H9 (cell line): ENCODE measurements around the gene NCOR1. TPM values are rescaled to one million over a fixed set of nuclear protein-coding genes. Genes with fewer than 3 reads are reported as not detected.
"Not testable (repeated sequence)": the region's sequence is repeated elsewhere in the genome, so short reads cannot be mapped to it uniquely, and the experiment has no call there.

ENCODE experiments used
- DNase-seq: peaks from one replicate; pipeline ENCODE4 v3.0.0-alpha.2; 2017
- H2AFZ ChIP-seq: one replicate; pipeline ENCODE4 v1.6.1; 2013; ENCODE audit warnings: mild to moderate bottlenecking, low read length, control low read depth, moderate library complexity
- H2AK5ac ChIP-seq: 2 replicates; pipeline ENCODE4 v1.6.1; 2013; ENCODE audit warnings: low read length, control low read depth, mixed read lengths; ENCODE audit not compliant: insufficient read length
- H2BK120ac ChIP-seq: one replicate; pipeline ENCODE4 v1.6.1; 2013; ENCODE audit warnings: low read depth, mild to moderate bottlenecking, low read length, control low read depth, inconsistent platforms; ENCODE audit not compliant: poor library complexity, severe bottlenecking
- H2BK12ac ChIP-seq: 2 replicates; pipeline ENCODE4 v1.6.1; 2013; ENCODE audit warnings: low read length, control low read depth, mixed read lengths, low read depth; ENCODE audit not compliant: insufficient read length
- H2BK15ac ChIP-seq: 2 replicates; pipeline ENCODE4 v1.6.1; 2013; ENCODE audit warnings: low read depth, low read length, control low read depth
- H2BK20ac ChIP-seq: one replicate; pipeline ENCODE4 v1.6.1; 2013; ENCODE audit warnings: low read depth, mild to moderate bottlenecking, low read length, control low read depth, inconsistent platforms; ENCODE audit not compliant: poor library complexity, severe bottlenecking
- H2BK5ac ChIP-seq: 2 replicates; pipeline ENCODE4 v1.6.1; 2013; ENCODE audit warnings: low read length, control low read depth, mixed read lengths; ENCODE audit not compliant: insufficient read length
- H3K14ac ChIP-seq: 2 replicates; pipeline ENCODE4 v1.6.1; 2013; ENCODE audit warnings: low read length, control low read depth; ENCODE audit not compliant: insufficient read depth
- H3K18ac ChIP-seq: 2 replicates; pipeline ENCODE4 v1.6.1; 2013; ENCODE audit warnings: low read depth, mild to moderate bottlenecking, mixed read lengths, low read length, control low read depth; ENCODE audit not compliant: insufficient read length
- H3K23ac ChIP-seq: 2 replicates; pipeline ENCODE4 v1.6.1; 2013; ENCODE audit warnings: low read length, control low read depth, mixed read lengths, low read depth; ENCODE audit not compliant: insufficient read length
- H3K23me2 ChIP-seq: 2 replicates; pipeline ENCODE4 v1.6.1; 2013; ENCODE audit warnings: low read depth, mild to moderate bottlenecking, mixed read lengths, low read length, control low read depth; ENCODE audit not compliant: insufficient read length, poor library complexity, severe bottlenecking
- H3K27ac ChIP-seq: 2 replicates; pipeline ENCODE4 v1.5.1; 2013; ENCODE audit warnings: low read length, control low read depth, mixed read lengths, low read depth; ENCODE audit not compliant: insufficient read length
- H3K27me3 ChIP-seq: 2 replicates; pipeline ENCODE4 v1.6.1; 2013; ENCODE audit warnings: low read length, control low read depth, inconsistent platforms; ENCODE audit not compliant: insufficient read depth
- H3K4ac ChIP-seq: 2 replicates; pipeline ENCODE4 v1.6.1; 2013; ENCODE audit warnings: low read depth, mild to moderate bottlenecking, control low read depth, inconsistent platforms, low read length, moderate library complexity
- H3K4me1 ChIP-seq: 2 replicates; pipeline ENCODE4 v1.6.1; 2013; ENCODE audit warnings: low read length, control low read depth, inconsistent platforms; ENCODE audit not compliant: insufficient read depth
- H3K4me2 ChIP-seq: 2 replicates; pipeline ENCODE4 v1.6.1; 2013; ENCODE audit warnings: low read length, control low read depth, mixed read lengths; ENCODE audit not compliant: insufficient read length, insufficient read depth
- H3K56ac ChIP-seq: 2 replicates; pipeline ENCODE4 v1.6.1; 2013; ENCODE audit warnings: low read depth, mild to moderate bottlenecking, mixed read lengths, low read length, control low read depth; ENCODE audit not compliant: insufficient read length
- H3K79me1 ChIP-seq: 2 replicates; pipeline ENCODE4 v1.6.1; 2013; ENCODE audit warnings: low read depth, mild to moderate bottlenecking, moderate library complexity, low read length, control low read depth, inconsistent platforms; ENCODE audit not compliant: insufficient read depth, poor library complexity, severe bottlenecking
- H3K79me2 ChIP-seq: 2 replicates; pipeline ENCODE4 v1.6.1; 2013; ENCODE audit warnings: low read length, control low read depth, inconsistent platforms; ENCODE audit not compliant: insufficient read depth
- H3K9ac ChIP-seq: 2 replicates; pipeline ENCODE4 v1.6.1; 2013; ENCODE audit warnings: low read length, control low read depth, mixed read lengths; ENCODE audit not compliant: insufficient read length; ENCODE audit errors: extremely low read depth
- H3K9me3 ChIP-seq: one replicate; pipeline ENCODE4 v1.6.1; 2013; ENCODE audit warnings: low read depth, low read length, inconsistent platforms; ENCODE audit not compliant: control insufficient read depth
- H3T11ph ChIP-seq: one replicate; pipeline ENCODE4 v1.6.1; 2013; ENCODE audit warnings: mild to moderate bottlenecking, low read length, control low read depth, inconsistent platforms
- H4K20me1 ChIP-seq: one replicate; pipeline ENCODE4 v1.6.1; 2013; ENCODE audit not compliant: control insufficient read depth, insufficient read length, insufficient read depth
- H4K5ac ChIP-seq: 2 replicates; pipeline ENCODE4 v1.6.1; 2013; ENCODE audit warnings: low read depth, mild to moderate bottlenecking, mixed read lengths, low read length, control low read depth; ENCODE audit not compliant: insufficient read length
- H4K8ac ChIP-seq: replicated peaks from 2 replicates; pipeline ENCODE4 v1.6.1; 2013; ENCODE audit warnings: low read length, control low read depth, mixed read lengths, low read depth; ENCODE audit not compliant: insufficient read length
- H4K91ac ChIP-seq: 2 replicates; pipeline ENCODE4 v1.6.1; 2013; ENCODE audit warnings: low read depth, mild to moderate bottlenecking, moderate library complexity, mixed read lengths, low read length, control low read depth; ENCODE audit not compliant: insufficient read length
- H3K27ac Mint-ChIP-seq, 3 experiments: 2 replicates in 2 of 3; 3 replicates in 1 of 3; pipeline ENCODE4 v1.8.0; 2020 to 2021; ENCODE audit warnings: mixed read lengths in 3 of 3, mild to moderate bottlenecking in 1 of 3, moderate library complexity in 1 of 3
- H3K27me3 Mint-ChIP-seq: 2 replicates; pipeline ENCODE4 v1.8.0; 2021; ENCODE audit warnings: low read depth, mild to moderate bottlenecking, moderate library complexity, mixed read lengths
- H3K36me3 Mint-ChIP-seq, 3 experiments: 2 replicates in 2 of 3; 3 replicates in 1 of 3; pipeline ENCODE4 v1.8.0; 2020 to 2021; ENCODE audit warnings: low read depth in 3 of 3, mixed read lengths in 3 of 3; ENCODE audit not compliant: insufficient read depth in 1 of 3
- H3K4me1 Mint-ChIP-seq, 2 experiments: 2 replicates each; pipeline ENCODE4 v1.8.0; 2020; ENCODE audit warnings: mixed read lengths in 2 of 2
- H3K4me3 Mint-ChIP-seq, 2 experiments: 2 replicates in 1 of 2; 3 replicates in 1 of 2; pipeline ENCODE4 v1.8.0; 2020 to 2021; ENCODE audit warnings: mild to moderate bottlenecking in 2 of 2, mixed read lengths in 2 of 2, moderate library complexity in 1 of 2
- H3K9me3 Mint-ChIP-seq, 2 experiments: 2 replicates in 1 of 2; 3 replicates in 1 of 2; pipeline ENCODE4 v1.8.0; 2020; ENCODE audit warnings: mild to moderate bottlenecking in 2 of 2, mixed read lengths in 2 of 2, moderate library complexity in 1 of 2
- CTCF ChIP-seq: fragments of 200-600 bp; sonication (generic); conservative IDR thresholded peaks from 3 replicates; pipeline ENCODE4 v1.8.0; 2021; ENCODE audit warnings: antibody characterized with exemption, mild to moderate bottlenecking
- WGBS: extraction: QIAGEN DNeasy Blood & Tissue Kit; methylation state at CpG from one replicate; pipeline ENCODE4 v1.1.7; 2013; ENCODE audit warnings: missing lambda C conversion rate, low lambda C conversion rate, mixed read lengths; ENCODE audit not compliant: insufficient read length; ENCODE audit errors: extremely low coverage; 5-methylcytosine and 5-hydroxymethylcytosine counted together
- total RNA-seq: library from RNA; stranded (reverse); gene quantifications from 2 replicates; pipeline ENCODE4 v1.2.1, GENCODE V29; 2021

Gene NCOR1
- total RNA-seq, 1 experiment from 2014 or later, result 119 TPM

GRCh38 chr17:16211590-16211989 lies 3.7 kb downstream of the NCOR1 start:
- Histone ChIP-seq H3K79me1 (peaks cover 3% of the 10 kb centered on the region), H4K91ac (no peak overlapping the region), H4K5ac (no peak overlapping the region), H3K23ac (no peak overlapping the region), H3K4ac (no peak overlapping the region), H3K18ac (no peak overlapping the region), H3K14ac (no peak overlapping the region), H3K4me2 (no peak overlapping the region), H3K9ac (no peak overlapping the region), H2BK12ac (no peak overlapping the region), H2BK15ac (no peak overlapping the region), H2AK5ac (no peak overlapping the region), H2AFZ (no peak overlapping the region), H2BK120ac (no peak overlapping the region), H2BK20ac (no peak overlapping the region), H4K20me1 (no peaks in the 10 kb centered on the region), H3K56ac (no peak overlapping the region), H3T11ph (no peak overlapping the region), H3K23me2 (peaks cover 6% of the 10 kb centered on the region), H3K9me3 (no peaks in the 10 kb centered on the region), H3K4me1 (no peaks in the 10 kb centered on the region), H4K8ac (no peak overlapping the region), H3K27me3 (no peaks in the 10 kb centered on the region), H3K27ac (no peak overlapping the region), H3K79me2 (peaks cover 37% of the 10 kb centered on the region; the same call in 1 of the 2 replicates), H2BK5ac (no peak overlapping the region)
- Mint-ChIP-seq H3K9me3 (no peaks in the 10 kb centered on the region), H3K27ac (no peak overlapping the region), H3K36me3 (no peaks in the 10 kb centered on the region; a peak in 2 of 7 replicates), H3K4me1 (peaks cover 13 to 17% of the 10 kb centered on the region in 2 experiments), H3K27me3 (no peaks in the 10 kb centered on the region), H3K4me3 (no peak overlapping the region)
- no peak for DNase-seq
- TF ChIP-seq CTCF, result no peak
- no CpG with 5 or more reads among the region's 3 CpGs for WGBS

DNA sequence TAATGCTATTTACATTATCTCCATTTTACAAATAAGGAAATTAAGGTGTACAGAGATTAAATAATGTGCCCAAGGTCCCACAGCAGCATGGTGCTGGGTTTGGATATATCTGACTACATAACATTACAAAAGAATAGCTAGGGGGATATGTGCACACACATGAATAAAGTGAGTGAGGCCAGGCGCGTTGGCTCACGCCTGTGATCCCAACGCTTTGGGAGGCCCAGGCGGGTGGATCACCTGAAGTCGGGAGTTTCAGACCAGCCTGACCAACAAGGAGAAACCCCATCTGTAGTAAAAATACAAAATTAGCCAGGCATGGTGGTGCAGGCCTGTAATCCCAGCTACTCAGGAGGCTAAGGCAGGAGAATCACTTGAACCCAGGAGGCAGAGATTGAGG lies 10.6 kb downstream of the NCOR1 start:
- H3K79me1 ChIP-seq, H2BK15ac ChIP-seq, H2BK120ac ChIP-seq, H4K8ac ChIP-seq, H4K20me1 ChIP-seq, H2BK12ac ChIP-seq, H2BK5ac ChIP-seq, H4K5ac ChIP-seq, H2BK20ac ChIP-seq, H3K23ac ChIP-seq, DNase-seq, H3K18ac ChIP-seq, H3K4ac ChIP-seq, H3K27me3 Mint-ChIP-seq, H3T11ph ChIP-seq, H2AFZ ChIP-seq, H3K56ac ChIP-seq, H3K14ac ChIP-seq, H3K36me3 Mint-ChIP-seq, H3K9ac ChIP-seq, H3K4me2 ChIP-seq, H3K27me3 ChIP-seq, H3K9me3 Mint-ChIP-seq, H3K9me3 ChIP-seq, H3K4me1 ChIP-seq, H4K91ac ChIP-seq, H3K27ac ChIP-seq, H2AK5ac ChIP-seq, H3K23me2 ChIP-seq: not testable (repeated sequence)
- peak overlapping the region in 1 of 2 experiments; percentile 38; a peak in 1 of 5 replicates for H3K4me3 Mint-ChIP-seq
- WGBS, result no CpG with 5 or more reads among the region's 6 CpGs
- H3K4me1 Mint-ChIP-seq, result peaks cover 37 to 45% of the 10 kb centered on the region in 2 experiments
- H3K27ac Mint-ChIP-seq, result peak overlapping the region; percentile 52 to 90 (median 82); a peak in 3 of 7 replicates
- peaks cover 24% of the 10 kb centered on the region; the same call in 1 of the 2 replicates for H3K79me2 ChIP-seq
